ENCODE results near the gene SLC8A2.
"Not testable (repeated sequence)": the region's sequence is repeated elsewhere in the genome, so short reads cannot be mapped to it uniquely, and the experiment has no call there.

Gene SLC8A2

GRCh38 chr19:47406711-47407416, 64.8 kb downstream of the SLC8A2 start:
- DNase-seq, result no peak

DNA sequence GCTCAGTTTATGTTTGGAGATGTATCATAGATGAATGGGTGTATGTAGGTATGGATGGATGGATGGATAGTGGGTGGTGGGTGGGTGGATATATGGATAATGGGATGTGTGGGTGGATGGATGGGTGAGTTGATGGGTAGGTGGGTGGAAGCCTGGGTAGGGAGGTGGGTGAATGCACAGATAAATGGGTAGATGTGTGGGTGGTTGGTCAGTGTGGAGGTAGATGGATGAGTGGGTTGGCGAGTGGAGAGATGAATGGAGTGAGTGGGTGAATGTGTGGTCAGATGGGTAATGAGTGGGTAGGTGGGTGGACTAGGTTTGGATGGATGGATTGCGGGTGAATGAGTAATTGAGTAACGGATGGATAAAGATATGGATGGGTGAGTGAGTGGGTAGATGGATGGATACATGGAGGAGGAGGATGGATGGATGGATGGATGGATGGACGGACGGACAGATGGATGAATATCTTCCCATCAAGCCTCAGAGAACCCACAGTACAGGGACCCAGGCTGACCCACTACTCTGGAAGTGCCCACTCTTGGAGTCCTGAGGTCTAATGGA, 65.8 kb downstream of the SLC8A2 start:
- no peak for DNase-seq

DNA sequence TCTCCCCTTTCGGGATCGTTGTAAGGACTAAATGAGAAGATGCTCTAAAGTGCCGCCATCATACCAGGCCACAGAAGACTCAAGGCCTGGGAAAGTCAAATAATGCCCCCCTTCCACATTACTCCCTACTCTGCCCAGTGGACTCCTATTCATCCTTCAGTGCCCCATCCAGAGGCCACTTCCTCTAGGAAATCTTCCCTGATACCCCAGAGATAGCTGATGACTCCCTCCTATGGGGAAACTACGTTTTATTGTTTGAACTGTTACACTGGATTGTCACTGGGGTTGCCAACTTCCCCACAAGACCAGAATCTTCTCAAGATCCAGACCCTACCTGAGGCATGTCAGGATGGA, 66.5 kb downstream of the SLC8A2 start:
- no peak for DNase-seq

GRCh38 chr19:47404334-47405196, 67.1 kb downstream of the SLC8A2 start:
- DNase-seq, result no peak

DNA sequence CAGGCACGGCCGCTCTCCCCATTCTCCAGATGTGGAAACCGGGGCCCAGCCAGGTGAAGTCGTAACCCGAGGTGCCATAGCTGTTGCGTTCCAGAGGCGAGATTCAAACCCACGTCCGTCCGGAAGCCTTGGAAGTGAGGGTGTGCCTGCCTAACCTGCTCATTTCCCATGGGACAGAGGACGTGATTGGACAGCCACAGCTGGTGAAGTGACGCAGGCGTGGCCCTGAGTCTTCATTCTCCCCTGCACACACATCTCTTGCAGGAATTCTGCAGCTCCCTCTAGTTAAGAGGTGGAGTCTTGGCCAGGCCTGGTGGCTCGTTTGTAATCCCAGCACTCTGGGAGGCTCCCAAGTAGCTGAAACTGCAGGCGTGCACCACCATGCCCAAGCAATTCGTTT, 69.2 kb downstream of the SLC8A2 start:
- no peak for DNase-seq

GRCh38 chr19:47398707-47399597, 72.7 kb downstream of the SLC8A2 start:
- DNase-seq, result no peak

DNA sequence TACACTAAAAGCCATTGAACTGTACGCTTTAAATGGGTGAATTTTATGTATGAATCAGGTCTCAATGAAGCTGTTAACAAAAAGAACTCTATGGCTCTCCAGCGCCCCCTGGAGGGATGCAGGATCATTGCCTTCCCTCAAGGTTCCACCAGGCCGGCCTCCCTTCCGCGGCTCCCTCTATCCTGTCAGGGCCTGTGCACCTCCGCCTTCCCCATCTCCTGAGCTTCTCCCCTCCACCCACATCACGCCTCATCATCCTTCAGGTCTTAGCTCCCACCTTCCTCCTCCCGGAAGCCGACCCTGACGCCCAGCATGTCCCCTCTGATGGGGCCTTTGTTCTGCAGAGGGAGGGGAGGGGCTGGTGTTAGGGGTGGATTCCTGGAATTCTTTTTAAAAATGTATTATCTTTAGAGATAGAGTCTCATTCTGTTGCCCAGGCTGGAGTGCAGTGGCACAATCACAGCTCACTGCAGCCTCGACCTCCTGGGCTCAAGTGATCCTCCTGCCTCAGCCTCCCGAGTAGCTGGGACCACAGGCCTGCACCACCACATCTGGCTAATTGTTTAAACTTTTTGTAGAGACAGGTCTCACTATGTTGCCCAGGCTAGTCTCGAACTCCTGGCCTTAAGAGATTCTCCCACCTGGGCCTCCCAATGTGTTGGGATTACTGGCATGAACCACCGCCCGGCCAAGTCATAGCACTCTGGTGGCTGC, 80.0 kb downstream of the SLC8A2 start:
- DNase-seq, result peak; percentile 74

GRCh38 chr19:47390533-47391488, 80.9 kb downstream of the SLC8A2 start:
- DNase-seq, result no peak

DNA sequence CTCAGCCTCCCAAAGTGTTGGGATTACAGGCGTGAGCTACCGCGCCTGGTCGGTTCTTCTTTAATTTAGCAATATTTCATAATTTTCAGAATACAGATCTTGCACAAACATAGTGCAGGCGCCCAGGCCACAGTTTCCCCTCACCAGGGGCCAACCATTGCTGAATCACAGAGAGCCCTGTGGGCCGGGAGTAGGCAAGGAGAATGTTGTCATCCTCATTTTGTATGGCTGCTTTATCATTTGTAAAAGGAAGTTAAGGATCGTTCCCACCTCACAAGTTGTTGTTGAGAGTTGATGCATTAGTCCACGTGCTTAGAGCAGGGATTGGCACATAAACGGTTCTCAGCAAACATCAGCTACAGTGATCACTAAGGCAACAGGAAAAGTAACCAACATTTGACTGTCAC, 82.5 kb downstream of the SLC8A2 start:
- peak; percentile 80 for DNase-seq

GRCh38 chr19:47388721-47389120, 83.0 kb downstream of the SLC8A2 start:
- DNase-seq, result peak; percentile 42

- DNase-seq, result not testable (repeated sequence)
Observed at GRCh38 chr19:47387623-47388022, 84.1 kb downstream of the SLC8A2 start.

- DNase-seq, result not testable (repeated sequence)
Observed at GRCh38 chr19:47386582-47386981, 85.1 kb downstream of the SLC8A2 start.

DNA sequence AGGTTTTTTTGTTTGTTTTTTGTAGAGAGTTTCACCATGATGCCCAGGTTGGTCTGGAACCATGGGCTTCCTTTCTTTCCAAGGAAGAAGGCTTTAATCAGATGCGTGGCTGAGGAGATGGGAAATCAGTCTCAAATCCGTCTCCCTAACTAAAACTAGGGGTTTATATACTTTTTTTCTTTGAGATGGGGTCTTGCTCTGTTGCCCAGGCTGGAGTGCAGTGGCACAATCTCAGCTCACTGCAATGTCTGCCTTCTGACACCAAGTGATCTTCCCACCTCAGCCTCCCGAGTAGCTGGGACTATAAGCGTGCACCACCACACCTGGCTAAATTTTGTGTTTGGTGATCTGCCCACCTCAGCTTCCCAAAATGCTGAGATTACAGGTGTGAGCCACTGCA, 87.2 kb downstream of the SLC8A2 start:
- not testable (repeated sequence) for DNase-seq

DNA sequence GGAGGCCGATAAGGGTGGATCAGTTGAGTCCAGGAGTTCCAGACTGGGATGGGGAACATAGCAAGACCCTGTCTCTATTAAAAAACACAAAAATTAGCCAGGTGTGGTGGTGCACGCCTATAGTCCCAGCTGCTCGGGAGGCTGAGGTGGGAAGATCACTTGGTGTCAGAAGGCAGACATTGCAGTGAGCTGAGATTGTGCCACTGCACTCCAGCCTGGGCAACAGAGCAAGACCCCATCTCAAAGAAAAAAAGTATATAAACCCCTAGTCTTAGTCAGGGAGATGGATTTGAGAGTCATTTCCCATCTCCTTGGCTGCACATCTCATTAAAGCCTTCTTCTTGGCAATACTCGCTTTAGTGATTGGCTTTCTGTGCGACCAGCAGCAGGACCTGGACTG, 87.8 kb downstream of the SLC8A2 start:
- DNase-seq, result not testable (repeated sequence)

GRCh38 chr19:47381653-47382279, 89.9 kb downstream of the SLC8A2 start:
- DNase-seq, result peak; percentile 45

GRCh38 chr19:47381121-47381520, 90.6 kb downstream of the SLC8A2 start:
- DNase-seq, result no peak

- DNase-seq, result no peak
Observed at GRCh38 chr19:47380559-47380958, 91.1 kb downstream of the SLC8A2 start.

GRCh38 chr19:47379381-47379938, 92.2 kb downstream of the SLC8A2 start:
- DNase-seq, result no peak

DNA sequence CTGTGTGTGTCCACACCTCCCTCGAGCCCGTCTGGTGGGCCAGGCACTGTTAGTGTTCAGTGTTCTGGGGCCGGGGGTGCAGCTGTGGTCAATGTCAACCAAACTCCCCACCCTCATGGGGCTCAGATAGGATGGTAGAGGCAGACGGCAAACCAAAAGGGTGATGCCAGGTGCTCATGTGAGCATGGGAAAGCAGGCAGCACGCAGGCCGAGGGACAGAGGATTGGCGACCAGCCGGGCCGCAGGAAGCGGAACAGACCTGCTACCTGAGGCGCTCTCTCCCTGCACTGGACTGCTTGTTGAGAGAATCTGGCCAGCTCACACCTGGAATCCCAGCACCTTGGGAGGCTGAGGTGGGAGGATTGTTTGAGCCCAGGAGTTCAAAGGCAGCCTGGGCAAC, 93.4 kb downstream of the SLC8A2 start:
- DNase-seq, result no peak
